ENCODE data around the gene TMEM208. TPM values are rescaled to one million over a fixed set of nuclear protein-coding genes. Genes with fewer than 3 reads are reported as not detected.

The TMEM208 gene
- total and polyA plus RNA-seq, 4 donors = 22.3 to 140 (median 70.2) TPM

GRCh38 chr16:67264866-67265265 lies 37.9 kb downstream of the TMEM208 start:
- no peak overlapping the region for H3K27ac ChIP-seq (ENCODE audit: low read depth in 1 of 2, low read length in 2 of 2)
- no peaks in the 10 kb centered on the region for H3K27me3 ChIP-seq (ENCODE audit: control insufficient read depth in 4 of 4, insufficient read depth in 4 of 4, low read length in 3 of 4)
- no peak for DNase-seq (ENCODE audit: low spot score)
- TF ChIP-seq EGR1 (IDR thresholded peaks at IDR 0.05; ENCODE audit: low read depth in 2 of 2) = no peak
- no peak for TF ChIP-seq CTCF (IDR thresholded peaks at IDR 0.05; ENCODE audit: low read depth, low read length, missing input control)
- no peak for TF ChIP-seq NR2F2 (IDR thresholded peaks at IDR 0.05)
- no peak for TF ChIP-seq MAX (IDR thresholded peaks at IDR 0.05)
- no peak for TF ChIP-seq ATF3 (IDR thresholded peaks at IDR 0.05)
- TF ChIP-seq FOXA1 (IDR thresholded peaks at IDR 0.05) = no peak
- H3K9me3 ChIP-seq (ENCODE audit: control insufficient read depth in 4 of 4, low read length in 3 of 4) = no peaks in the 10 kb centered on the region
- H3K36me3 ChIP-seq (ENCODE audit: control insufficient read depth in 4 of 4, insufficient read depth in 3 of 4, low read depth in 1 of 4, low read length in 3 of 4) = no peaks in the 10 kb centered on the region
- H3K4me3 ChIP-seq (ENCODE audit: low read depth in 1 of 3, low read length in 3 of 3) = no peak overlapping the region
- H3K4me1 ChIP-seq (ENCODE audit: control insufficient read depth in 4 of 4, insufficient read depth in 4 of 4, low read length in 3 of 4) = no peaks in the 10 kb centered on the region
- WGBS = 88% methylated on average over 5 of the region's 5 CpGs
- H3K9ac ChIP-seq (ENCODE audit: low read depth in 1 of 2, low read length in 2 of 2) = no peak overlapping the region

- no peak overlapping the region for H3K4me3 ChIP-seq (ENCODE audit: low read depth in 1 of 3, low read length in 3 of 3)
- no peak overlapping the region for H3K27ac ChIP-seq (ENCODE audit: low read depth in 1 of 2, low read length in 2 of 2)
- H3K36me3 ChIP-seq (ENCODE audit: control insufficient read depth in 4 of 4, insufficient read depth in 3 of 4, low read depth in 1 of 4, low read length in 3 of 4) = no peaks in the 10 kb centered on the region
- H3K9ac ChIP-seq (ENCODE audit: low read depth in 1 of 2, low read length in 2 of 2) = no peak overlapping the region
- H3K4me1 ChIP-seq (ENCODE audit: control insufficient read depth in 4 of 4, insufficient read depth in 4 of 4, low read length in 3 of 4) = no peaks in the 10 kb centered on the region
- 67% methylated on average over 8 of the region's 8 CpGs for WGBS
- H3K9me3 ChIP-seq (ENCODE audit: control insufficient read depth in 4 of 4, low read length in 3 of 4) = no peaks in the 10 kb centered on the region
- no peak for DNase-seq (ENCODE audit: low spot score)
- no peaks in the 10 kb centered on the region for H3K27me3 ChIP-seq (ENCODE audit: control insufficient read depth in 4 of 4, insufficient read depth in 4 of 4, low read length in 3 of 4)
- no peak for TF ChIP-seq TAF1 (conservative IDR thresholded peaks at IDR 0.05)
- no peak for TF ChIP-seq JUND (IDR thresholded peaks at IDR 0.05)
- TF ChIP-seq ATF3 (IDR thresholded peaks at IDR 0.05) = no peak
- no peak for TF ChIP-seq FOXA1 (IDR thresholded peaks at IDR 0.05)
- no peak for TF ChIP-seq SP1 (IDR thresholded peaks at IDR 0.05)
- TF ChIP-seq, protein P1, sequence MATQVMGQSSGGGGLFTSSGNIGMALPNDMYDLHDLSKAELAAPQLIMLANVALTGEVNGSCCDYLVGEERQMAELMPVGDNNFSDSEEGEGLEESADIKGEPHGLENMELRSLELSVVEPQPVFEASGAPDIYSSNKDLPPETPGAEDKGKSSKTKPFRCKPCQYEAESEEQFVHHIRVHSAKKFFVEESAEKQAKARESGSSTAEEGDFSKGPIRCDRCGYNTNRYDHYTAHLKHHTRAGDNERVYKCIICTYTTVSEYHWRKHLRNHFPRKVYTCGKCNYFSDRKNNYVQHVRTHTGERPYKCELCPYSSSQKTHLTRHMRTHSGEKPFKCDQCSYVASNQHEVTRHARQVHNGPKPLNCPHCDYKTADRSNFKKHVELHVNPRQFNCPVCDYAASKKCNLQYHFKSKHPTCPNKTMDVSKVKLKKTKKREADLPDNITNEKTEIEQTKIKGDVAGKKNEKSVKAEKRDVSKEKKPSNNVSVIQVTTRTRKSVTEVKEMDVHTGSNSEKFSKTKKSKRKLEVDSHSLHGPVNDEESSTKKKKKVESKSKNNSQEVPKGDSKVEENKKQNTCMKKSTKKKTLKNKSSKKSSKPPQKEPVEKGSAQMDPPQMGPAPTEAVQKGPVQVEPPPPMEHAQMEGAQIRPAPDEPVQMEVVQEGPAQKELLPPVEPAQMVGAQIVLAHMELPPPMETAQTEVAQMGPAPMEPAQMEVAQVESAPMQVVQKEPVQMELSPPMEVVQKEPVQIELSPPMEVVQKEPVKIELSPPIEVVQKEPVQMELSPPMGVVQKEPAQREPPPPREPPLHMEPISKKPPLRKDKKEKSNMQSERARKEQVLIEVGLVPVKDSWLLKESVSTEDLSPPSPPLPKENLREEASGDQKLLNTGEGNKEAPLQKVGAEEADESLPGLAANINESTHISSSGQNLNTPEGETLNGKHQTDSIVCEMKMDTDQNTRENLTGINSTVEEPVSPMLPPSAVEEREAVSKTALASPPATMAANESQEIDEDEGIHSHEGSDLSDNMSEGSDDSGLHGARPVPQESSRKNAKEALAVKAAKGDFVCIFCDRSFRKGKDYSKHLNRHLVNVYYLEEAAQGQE (IDR thresholded peaks at IDR 0.05) = no peak
- TF ChIP-seq EGR1 (IDR thresholded peaks at IDR 0.05; ENCODE audit: low read depth in 2 of 2) = no peak
- no peak for TF ChIP-seq CTCF (IDR thresholded peaks at IDR 0.05; ENCODE audit: low read depth, low read length, missing input control)
- TF ChIP-seq MAX (IDR thresholded peaks at IDR 0.05) = no peak
- no peak for TF ChIP-seq NR2F2 (IDR thresholded peaks at IDR 0.05)
- no peak for TF ChIP-seq RXRA (IDR thresholded peaks at IDR 0.05)
- TF ChIP-seq RAD21 (IDR thresholded peaks at IDR 0.05) = no peak
- TF ChIP-seq FOXA2 (IDR thresholded peaks at IDR 0.05) = no peak
- no peak for TF ChIP-seq HNF4G (IDR thresholded peaks at IDR 0.05)
Observed at GRCh38 chr16:67265834-67266233, 38.9 kb downstream of the TMEM208 start.
